HepG2 (cell line): ENCODE measurements around the gene EDEM3. TPM values are rescaled to one million over a fixed set of nuclear protein-coding genes. Genes with fewer than 3 reads are reported as not detected.

Experiments used
- BRF2 ChIP-seq: sonication (generic); formaldehyde crosslinking; IDR thresholded peaks from 2 replicates; pipeline ENCODE4 v1.8.1; 2022; ENCODE audit warnings: mild to moderate bottlenecking, missing genetic modification reagents
- ETV5 ChIP-seq: IDR thresholded peaks from 2 replicates; pipeline ENCODE4 v1.6.1; 2018; ENCODE audit warnings: missing biosample characterization, missing genetic modification reagents, inconsistent platforms, borderline replicate concordance
- HDAC1 ChIP-seq: sonication (generic); formaldehyde crosslinking; IDR thresholded peaks from 2 replicates; pipeline ENCODE4 v1.5.1; 2020; ENCODE audit warnings: mild to moderate bottlenecking, missing genetic modification reagents
- HOXA5 ChIP-seq: sonication (generic); formaldehyde crosslinking; IDR thresholded peaks from 2 replicates; pipeline ENCODE4 v1.4.0; 2020; ENCODE audit warnings: missing genetic modification reagents
- KMT2B ChIP-seq: IDR thresholded peaks from 2 replicates; pipeline ENCODE4 v1.6.1; 2016; ENCODE audit warnings: missing genetic modification reagents, missing compliant biosample characterization
- MED1 ChIP-seq: sonication (generic); formaldehyde crosslinking; IDR thresholded peaks from 2 replicates; pipeline ENCODE4 v1.4.0; 2020; ENCODE audit warnings: missing genetic modification reagents
- MXI1 ChIP-seq: IDR thresholded peaks from 3 replicates; pipeline ENCODE4 v1.6.1; 2012; ENCODE audit warnings: low read depth, low read length, inconsistent platforms, borderline replicate concordance
- NBN ChIP-seq: fragments of 450-650 bp; conservative IDR thresholded peaks from 2 replicates; pipeline ENCODE4 v1.6.1; 2017
- PHF20 ChIP-seq: sonication (generic); formaldehyde crosslinking; IDR thresholded peaks from 2 replicates; pipeline ENCODE4 v1.5.0; 2020; ENCODE audit warnings: mild to moderate bottlenecking, missing genetic modification reagents
- RAD21 ChIP-seq: fragments of 450-650 bp; formaldehyde crosslinking; IDR thresholded peaks from 2 replicates; pipeline ENCODE4 v1.5.0; 2020; ENCODE audit warnings: mild to moderate bottlenecking
- RFX3 ChIP-seq: IDR thresholded peaks from 2 replicates; pipeline ENCODE4 v1.6.1; 2016; ENCODE audit warnings: missing biosample characterization, missing genetic modification reagents
- TRIM22 ChIP-seq: fragments of 450-650 bp; IDR thresholded peaks from 2 replicates; pipeline ENCODE4 v1.6.1; 2017
- ZFP41 ChIP-seq: sonication (generic); formaldehyde crosslinking; IDR thresholded peaks from 2 replicates; pipeline ENCODE4 v1.4.0; 2020; ENCODE audit warnings: mild to moderate bottlenecking, missing genetic modification reagents, borderline replicate concordance
- ZFY ChIP-seq: sonication (generic); formaldehyde crosslinking; IDR thresholded peaks from 2 replicates; pipeline ENCODE4 v1.4.0; 2020; ENCODE audit warnings: missing genetic modification reagents
- ZNF501 ChIP-seq: sonication (generic); formaldehyde crosslinking; IDR thresholded peaks from 2 replicates; pipeline ENCODE4 v1.5.1; 2020; ENCODE audit warnings: mild to moderate bottlenecking, moderate library complexity, missing genetic modification reagents
- ZNF766 ChIP-seq: sonication (generic); formaldehyde crosslinking; IDR thresholded peaks from 2 replicates; pipeline ENCODE4 v1.5.0; 2020; ENCODE audit warnings: missing genetic modification reagents, borderline replicate concordance
- ZNF891 ChIP-seq: sonication (generic); formaldehyde crosslinking; IDR thresholded peaks from 2 replicates; pipeline ENCODE4 v1.5.0; 2020; ENCODE audit warnings: mild to moderate bottlenecking, missing genetic modification reagents
- polyA plus RNA-seq, 8 experiments: library from polyadenylated mRNA; depleted of rRNA in 3 of 8; stranded (reverse) in 7 of 8; unstranded in 1 of 8; fragments of >200 nt; fragmentation: Illumina TruSeq in 4 of 8; extraction: Trizol in 4 of 8; gene quantifications; 2 replicates each; pipeline versions ENCODE4 v1.2.1 to v1.2.3, GENCODE V29; 2011 to 2016; ENCODE audit warnings: low read depth in 4 of 8, missing spikeins in 1 of 8, mixed read lengths in 1 of 8; ENCODE audit not compliant: insufficient read depth in 1 of 8
- total RNA-seq, 5 experiments: library from RNA; depleted of rRNA; stranded (reverse); fragments of >200 nt; fragmentation: Illumina TruSeq; extraction: Trizol; gene quantifications; 2 replicates each; pipeline ENCODE4 v1.2.3, GENCODE V29; 2016; ENCODE audit warnings: low read depth in 1 of 5
- TF ChIP-seq, protein P1 (sequence below): sonication (generic); formaldehyde crosslinking; IDR thresholded peaks from 2 replicates; pipeline ENCODE4 v1.4.0; 2020; ENCODE audit warnings: missing genetic modification reagents, borderline replicate concordance
- TF ChIP-seq, protein P2 (sequence below): sonication (generic); formaldehyde crosslinking; IDR thresholded peaks from 2 replicates; pipeline ENCODE4 v1.8.0; 2022; ENCODE audit warnings: mild to moderate bottlenecking, missing genetic modification reagents
- TF ChIP-seq, protein P3 (sequence below): sonication (generic); formaldehyde crosslinking; IDR thresholded peaks from 2 replicates; pipeline ENCODE4 v1.4.0; 2020; ENCODE audit warnings: missing genetic modification reagents

EDEM3 gene
- total and polyA plus RNA-seq, 2 of the 13 experiments (the other 11 are each of a cell fraction or from before 2014, with no cell fraction given) = 13.1 to 18.2 TPM

- TF ChIP-seq, protein P1, sequence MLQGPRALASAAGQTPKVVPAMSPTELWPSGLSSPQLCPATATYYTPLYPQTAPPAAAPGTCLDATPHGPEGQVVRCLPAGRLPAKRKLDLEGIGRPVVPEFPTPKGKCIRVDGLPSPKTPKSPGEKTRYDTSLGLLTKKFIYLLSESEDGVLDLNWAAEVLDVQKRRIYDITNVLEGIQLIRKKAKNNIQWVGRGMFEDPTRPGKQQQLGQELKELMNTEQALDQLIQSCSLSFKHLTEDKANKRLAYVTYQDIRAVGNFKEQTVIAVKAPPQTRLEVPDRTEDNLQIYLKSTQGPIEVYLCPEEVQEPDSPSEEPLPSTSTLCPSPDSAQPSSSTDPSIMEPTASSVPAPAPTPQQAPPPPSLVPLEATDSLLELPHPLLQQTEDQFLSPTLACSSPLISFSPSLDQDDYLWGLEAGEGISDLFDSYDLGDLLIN = no peak
- TF ChIP-seq RAD21 (CRISPR knock-in tag) (peak; percentile 44; the same call in 1 of the 2 replicates), TRIM22 (no peak), MED1 (CRISPR knock-in tag) (peak; percentile 11), ZNF766 (CRISPR knock-in tag) (peak; percentile 82; the same call in 1 of the 2 replicates), ETV5 (CRISPR knock-in tag) (no peak; the same call in 1 of the 2 replicates), PHF20 (peak; percentile 51), MXI1 (peak; percentile 88; the same call in 1 of the 3 replicates), ZNF501 (peak; percentile 53), KMT2B (peak; percentile 76), ZNF891 (CRISPR knock-in tag) (peak; percentile 48; the same call in 1 of the 2 replicates), ZFP41 (CRISPR knock-in tag) (peak; percentile 53; the same call in 1 of the 2 replicates), BRF2 (CRISPR knock-in tag) (0 out of 2 replicates have a peak, but pooled peaks have one; percentile 64), ZFY (CRISPR knock-in tag) (peak; percentile 72), NBN (no peak), RFX3 (CRISPR knock-in tag) (peak; percentile 63; the same call in 1 of the 2 replicates), HOXA5 (peak; percentile 69; the same call in 1 of the 2 replicates), HDAC1 (CRISPR knock-in tag) (peak; percentile 44)
- TF ChIP-seq, protein P2, sequence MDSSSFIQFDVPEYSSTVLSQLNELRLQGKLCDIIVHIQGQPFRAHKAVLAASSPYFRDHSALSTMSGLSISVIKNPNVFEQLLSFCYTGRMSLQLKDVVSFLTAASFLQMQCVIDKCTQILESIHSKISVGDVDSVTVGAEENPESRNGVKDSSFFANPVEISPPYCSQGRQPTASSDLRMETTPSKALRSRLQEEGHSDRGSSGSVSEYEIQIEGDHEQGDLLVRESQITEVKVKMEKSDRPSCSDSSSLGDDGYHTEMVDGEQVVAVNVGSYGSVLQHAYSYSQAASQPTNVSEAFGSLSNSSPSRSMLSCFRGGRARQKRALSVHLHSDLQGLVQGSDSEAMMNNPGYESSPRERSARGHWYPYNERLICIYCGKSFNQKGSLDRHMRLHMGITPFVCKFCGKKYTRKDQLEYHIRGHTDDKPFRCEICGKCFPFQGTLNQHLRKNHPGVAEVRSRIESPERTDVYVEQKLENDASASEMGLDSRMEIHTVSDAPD (CRISPR knock-in tag) = no peak
- TF ChIP-seq, protein P3, sequence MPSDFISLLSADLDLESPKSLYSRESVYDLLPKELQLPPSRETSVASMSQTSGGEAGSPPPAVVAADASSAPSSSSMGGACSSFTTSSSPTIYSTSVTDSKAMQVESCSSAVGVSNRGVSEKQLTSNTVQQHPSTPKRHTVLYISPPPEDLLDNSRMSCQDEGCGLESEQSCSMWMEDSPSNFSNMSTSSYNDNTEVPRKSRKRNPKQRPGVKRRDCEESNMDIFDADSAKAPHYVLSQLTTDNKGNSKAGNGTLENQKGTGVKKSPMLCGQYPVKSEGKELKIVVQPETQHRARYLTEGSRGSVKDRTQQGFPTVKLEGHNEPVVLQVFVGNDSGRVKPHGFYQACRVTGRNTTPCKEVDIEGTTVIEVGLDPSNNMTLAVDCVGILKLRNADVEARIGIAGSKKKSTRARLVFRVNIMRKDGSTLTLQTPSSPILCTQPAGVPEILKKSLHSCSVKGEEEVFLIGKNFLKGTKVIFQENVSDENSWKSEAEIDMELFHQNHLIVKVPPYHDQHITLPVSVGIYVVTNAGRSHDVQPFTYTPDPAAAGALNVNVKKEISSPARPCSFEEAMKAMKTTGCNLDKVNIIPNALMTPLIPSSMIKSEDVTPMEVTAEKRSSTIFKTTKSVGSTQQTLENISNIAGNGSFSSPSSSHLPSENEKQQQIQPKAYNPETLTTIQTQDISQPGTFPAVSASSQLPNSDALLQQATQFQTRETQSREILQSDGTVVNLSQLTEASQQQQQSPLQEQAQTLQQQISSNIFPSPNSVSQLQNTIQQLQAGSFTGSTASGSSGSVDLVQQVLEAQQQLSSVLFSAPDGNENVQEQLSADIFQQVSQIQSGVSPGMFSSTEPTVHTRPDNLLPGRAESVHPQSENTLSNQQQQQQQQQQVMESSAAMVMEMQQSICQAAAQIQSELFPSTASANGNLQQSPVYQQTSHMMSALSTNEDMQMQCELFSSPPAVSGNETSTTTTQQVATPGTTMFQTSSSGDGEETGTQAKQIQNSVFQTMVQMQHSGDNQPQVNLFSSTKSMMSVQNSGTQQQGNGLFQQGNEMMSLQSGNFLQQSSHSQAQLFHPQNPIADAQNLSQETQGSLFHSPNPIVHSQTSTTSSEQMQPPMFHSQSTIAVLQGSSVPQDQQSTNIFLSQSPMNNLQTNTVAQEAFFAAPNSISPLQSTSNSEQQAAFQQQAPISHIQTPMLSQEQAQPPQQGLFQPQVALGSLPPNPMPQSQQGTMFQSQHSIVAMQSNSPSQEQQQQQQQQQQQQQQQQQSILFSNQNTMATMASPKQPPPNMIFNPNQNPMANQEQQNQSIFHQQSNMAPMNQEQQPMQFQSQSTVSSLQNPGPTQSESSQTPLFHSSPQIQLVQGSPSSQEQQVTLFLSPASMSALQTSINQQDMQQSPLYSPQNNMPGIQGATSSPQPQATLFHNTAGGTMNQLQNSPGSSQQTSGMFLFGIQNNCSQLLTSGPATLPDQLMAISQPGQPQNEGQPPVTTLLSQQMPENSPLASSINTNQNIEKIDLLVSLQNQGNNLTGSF (CRISPR knock-in tag) = peak; percentile 24; the same call in 1 of the 2 replicates
Observed at GRCh38 chr1:184754476-184755225, at the start of gene EDEM3 (continued).
